Naive B cell (primary cell): ENCODE results near the gene DGCR6L. TPM values are rescaled to one million over a fixed set of nuclear protein-coding genes. Genes with fewer than 3 reads are reported as not detected.
"Not testable (repeated sequence)": the region's sequence is repeated elsewhere in the genome, so short reads cannot be mapped to it uniquely, and the experiment has no call there.

ENCODE experiments used
- ATAC-seq, 2 donors: fragments of 150-1000 bp; cut with Tn5 transposase; 2 replicates each; pipeline ENCODE4 v1.10.0; 2021; ENCODE audit warnings: low read depth in 2 of 2, mild to moderate bottlenecking in 2 of 2, moderate library complexity in 2 of 2
- DNase-seq: peaks from one replicate; pipeline ENCODE4 v3.0.0; 2022
- H3K27ac Mint-ChIP-seq, 6 donors: one replicate each; pipeline ENCODE4 v1.8.0; 2020 to 2022; ENCODE audit warnings: mild to moderate bottlenecking in 6 of 6, mixed read lengths in 6 of 6, moderate library complexity in 5 of 6, inconsistent platforms in 2 of 6
- H3K27me3 Mint-ChIP-seq, 3 donors: one replicate each; pipeline ENCODE4 v1.8.0; 2021 to 2022; ENCODE audit warnings: mixed read lengths in 3 of 3, mild to moderate bottlenecking in 1 of 3
- H3K36me3 Mint-ChIP-seq, 2 donors: one replicate each; pipeline ENCODE4 v1.8.0; 2020 to 2022; ENCODE audit warnings: mixed read lengths in 2 of 2, inconsistent platforms in 1 of 2, mild to moderate bottlenecking in 1 of 2
- H3K4me1 Mint-ChIP-seq, 3 donors: one replicate each; pipeline ENCODE4 v1.8.0; 2020 to 2022; ENCODE audit warnings: mixed read lengths in 3 of 3, inconsistent platforms in 1 of 3, mild to moderate bottlenecking in 1 of 3, moderate library complexity in 1 of 3
- H3K4me3 Mint-ChIP-seq, 8 donors: one replicate each; pipeline ENCODE4 v1.8.0; 2020 to 2022; ENCODE audit warnings: mild to moderate bottlenecking in 8 of 8, mixed read lengths in 8 of 8, moderate library complexity in 8 of 8, inconsistent platforms in 2 of 8
- H3K9me3 Mint-ChIP-seq, 7 donors: one replicate each; pipeline ENCODE4 v1.8.0; 2020 to 2022; ENCODE audit warnings: mixed read lengths in 7 of 7, mild to moderate bottlenecking in 5 of 7, inconsistent platforms in 2 of 7, moderate library complexity in 1 of 7
- polyA plus RNA-seq, 6 donors: library from polyadenylated mRNA; unstranded; fragments of 300-500 nt; fragmentation: Illumina TruSeq; gene quantifications; one replicate each; pipeline ENCODE4 v1.2.3, GENCODE V29; 2021; ENCODE audit warnings: low read depth in 6 of 6

Gene DGCR6L
- polyA plus RNA-seq, 6 donors from 2014 or later = 54.0 to 84.4 (median 56.6) TPM

- not testable (repeated sequence) for H3K27me3 Mint-ChIP-seq, ATAC-seq, H3K4me3 Mint-ChIP-seq, H3K27ac Mint-ChIP-seq, DNase-seq, H3K36me3 Mint-ChIP-seq, H3K9me3 Mint-ChIP-seq
- peaks cover 10% of the 10 kb centered on the region in 3 donors for H3K4me1 Mint-ChIP-seq
Observed at GRCh38 chr22:20289182-20290044, 30.4 kb downstream of the DGCR6L start.

DNA sequence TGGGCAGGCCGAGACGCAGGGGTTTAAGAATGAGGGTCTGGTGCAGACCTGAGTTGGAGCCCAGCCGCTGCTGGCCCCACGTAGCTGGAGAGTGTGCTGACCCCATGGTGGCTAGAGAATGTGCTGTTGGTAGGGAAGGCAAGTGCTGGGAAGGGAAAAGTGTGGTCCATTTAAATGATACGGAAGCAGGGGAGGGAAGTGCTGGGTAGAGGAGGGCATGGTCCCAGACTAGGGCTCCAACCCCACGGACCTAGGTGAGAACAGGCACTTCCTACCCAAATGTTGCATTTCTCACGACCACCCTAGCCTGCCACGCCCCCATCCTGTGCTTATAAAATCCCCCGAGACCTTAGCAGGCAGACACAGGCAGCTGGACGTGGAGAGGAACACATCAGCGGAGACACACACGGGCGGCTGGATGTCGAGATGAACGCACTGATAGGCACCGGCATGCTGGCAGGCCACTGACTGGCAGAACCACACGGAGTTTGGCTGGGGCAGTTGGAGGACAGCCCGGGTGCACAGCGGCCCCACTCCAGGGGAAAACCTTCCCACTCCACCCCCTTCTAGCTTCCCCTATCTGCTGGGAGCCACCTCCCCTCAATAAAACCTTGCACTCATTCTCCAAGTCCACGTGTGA is 33.0 kb downstream of the DGCR6L start:
- H3K9me3 Mint-ChIP-seq = not testable (repeated sequence)
- peak overlapping the region in 3 of 8 donors; percentile 53 to 67 (median 66) for H3K4me3 Mint-ChIP-seq

DNA sequence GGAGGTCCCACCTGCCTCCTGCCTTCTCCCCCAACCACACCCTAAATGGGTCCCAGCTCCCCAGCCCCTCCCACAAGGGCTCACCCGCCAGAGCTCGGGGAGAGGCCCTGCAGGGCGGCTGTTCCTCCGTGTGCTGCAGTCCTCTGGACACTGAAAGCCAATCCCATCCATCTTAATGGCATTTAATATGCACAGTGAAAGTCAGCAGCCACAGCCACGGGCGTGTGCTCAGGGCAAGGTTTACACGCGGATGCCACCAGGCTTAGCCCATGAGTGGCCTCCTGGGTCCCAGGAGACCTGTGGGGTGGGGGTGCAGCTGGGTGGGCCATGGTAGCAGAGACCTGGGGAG is 33.6 kb downstream of the DGCR6L start:
- H3K4me3 Mint-ChIP-seq, H3K9me3 Mint-ChIP-seq, H3K36me3 Mint-ChIP-seq, H3K27ac Mint-ChIP-seq, DNase-seq, H3K27me3 Mint-ChIP-seq, H3K4me1 Mint-ChIP-seq, ATAC-seq: not testable (repeated sequence)

More for the DNA sequence above, 33.0 kb downstream of the DGCR6L start:
- H3K36me3 Mint-ChIP-seq, DNase-seq, H3K27me3 Mint-ChIP-seq: not testable (repeated sequence)
- peak; percentile 24 to 42 for ATAC-seq
- peak overlapping the region in 2 of 6 donors; percentile 32 to 44 for H3K27ac Mint-ChIP-seq
- H3K4me1 Mint-ChIP-seq = peaks cover 10% of the 10 kb centered on the region in 3 donors

DNA sequence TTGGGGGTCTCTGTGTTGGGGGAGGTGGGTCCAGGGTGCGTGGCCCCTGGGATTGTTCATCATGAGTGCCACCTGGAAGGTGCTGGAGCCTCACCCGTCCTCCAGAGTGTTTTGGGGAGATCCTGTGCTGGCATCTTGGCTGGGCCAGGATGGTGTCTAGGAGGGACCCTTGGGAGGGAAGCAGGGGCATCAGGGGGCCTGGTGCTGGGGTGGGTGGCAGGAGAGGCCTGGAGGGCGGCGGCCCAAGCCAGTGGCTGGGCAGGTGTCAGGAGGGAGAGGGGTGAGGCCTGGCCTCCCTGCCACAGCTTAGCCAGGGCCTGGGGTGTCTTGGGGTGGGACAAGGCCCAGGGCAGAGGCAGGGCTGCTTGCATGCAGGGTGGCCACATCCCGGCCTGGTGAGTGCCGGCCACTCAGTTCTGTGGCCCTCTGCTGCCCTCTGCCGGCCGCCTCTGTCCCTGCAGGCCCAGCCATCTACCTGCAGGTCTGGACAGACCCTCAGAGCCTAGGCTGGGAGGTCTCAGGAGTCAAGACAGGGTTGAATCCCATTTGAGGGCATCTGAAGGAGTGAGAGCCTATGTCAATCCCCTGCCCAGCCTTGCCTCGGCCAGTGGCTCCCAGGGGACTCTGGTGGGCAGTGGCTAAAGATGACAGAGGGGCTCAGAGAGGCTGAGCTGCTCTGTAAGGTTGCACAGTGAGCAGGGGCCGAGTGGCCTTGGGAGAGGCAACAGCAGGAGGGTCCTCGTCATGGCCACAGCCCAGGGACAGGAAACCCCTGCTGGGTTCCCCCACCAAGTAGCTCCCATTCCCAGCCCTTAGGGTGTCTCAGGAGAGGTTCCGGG is 34.2 kb downstream of the DGCR6L start:
- peak; percentile 82 to 83 for ATAC-seq
- H3K36me3 Mint-ChIP-seq, H3K4me1 Mint-ChIP-seq, H3K27ac Mint-ChIP-seq, H3K9me3 Mint-ChIP-seq, H3K4me3 Mint-ChIP-seq, H3K27me3 Mint-ChIP-seq: not testable (repeated sequence)
- DNase-seq = peak; percentile 72

DNA sequence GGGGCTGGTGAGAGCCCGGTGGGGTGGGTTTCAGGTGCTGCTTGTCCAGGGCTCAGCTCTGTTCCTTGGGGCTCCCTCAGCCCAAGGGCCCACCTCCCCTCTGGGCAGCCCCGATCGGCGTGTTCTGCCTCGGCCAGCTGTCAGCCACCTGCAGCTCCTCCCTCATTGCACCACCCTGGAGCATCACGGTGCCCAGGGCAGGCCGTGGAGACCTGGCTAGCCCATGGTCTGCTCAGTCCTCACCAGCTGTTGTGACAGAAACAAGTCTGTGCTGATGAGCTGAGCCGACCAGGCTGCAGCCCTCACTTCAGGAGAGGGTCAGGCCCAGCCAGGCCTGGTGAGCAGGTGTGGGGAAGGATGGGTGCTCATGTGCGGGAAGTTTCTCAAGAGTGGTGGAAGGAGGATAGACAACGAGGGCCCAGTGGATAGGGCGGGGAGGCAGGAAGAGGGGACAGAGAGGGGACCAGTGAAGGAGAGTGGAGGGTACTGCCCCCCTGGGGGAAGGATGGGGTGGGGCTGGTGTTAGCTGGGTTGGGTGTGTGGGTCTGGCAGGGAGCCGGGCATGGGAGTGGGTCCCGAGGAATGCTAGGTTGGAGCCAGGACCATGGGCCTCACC is 35.3 kb downstream of the DGCR6L start:
- no peak overlapping the region for H3K4me3 Mint-ChIP-seq
- peaks cover 7 to 10% (median 10%) of the 10 kb centered on the region in 3 donors for H3K4me1 Mint-ChIP-seq
- DNase-seq = no peak
- no peak for ATAC-seq
- H3K27ac Mint-ChIP-seq = no peak overlapping the region
- no peaks in the 10 kb centered on the region for H3K27me3 Mint-ChIP-seq
- H3K36me3 Mint-ChIP-seq = no peaks in the 10 kb centered on the region
- H3K9me3 Mint-ChIP-seq = no peaks in the 10 kb centered on the region

- no peak for DNase-seq
- Mint-ChIP-seq H3K9me3 (no peaks in the 10 kb centered on the region), H3K27me3 (no peaks in the 10 kb centered on the region), H3K27ac (no peak overlapping the region), H3K36me3 (no peaks in the 10 kb centered on the region), H3K4me1 (peaks cover 7 to 10% (median 10%) of the 10 kb centered on the region in 3 donors), H3K4me3 (no peak overlapping the region)
- no peak for ATAC-seq
Observed at GRCh38 chr22:20283674-20284066, 36.2 kb downstream of the DGCR6L start.

DNA sequence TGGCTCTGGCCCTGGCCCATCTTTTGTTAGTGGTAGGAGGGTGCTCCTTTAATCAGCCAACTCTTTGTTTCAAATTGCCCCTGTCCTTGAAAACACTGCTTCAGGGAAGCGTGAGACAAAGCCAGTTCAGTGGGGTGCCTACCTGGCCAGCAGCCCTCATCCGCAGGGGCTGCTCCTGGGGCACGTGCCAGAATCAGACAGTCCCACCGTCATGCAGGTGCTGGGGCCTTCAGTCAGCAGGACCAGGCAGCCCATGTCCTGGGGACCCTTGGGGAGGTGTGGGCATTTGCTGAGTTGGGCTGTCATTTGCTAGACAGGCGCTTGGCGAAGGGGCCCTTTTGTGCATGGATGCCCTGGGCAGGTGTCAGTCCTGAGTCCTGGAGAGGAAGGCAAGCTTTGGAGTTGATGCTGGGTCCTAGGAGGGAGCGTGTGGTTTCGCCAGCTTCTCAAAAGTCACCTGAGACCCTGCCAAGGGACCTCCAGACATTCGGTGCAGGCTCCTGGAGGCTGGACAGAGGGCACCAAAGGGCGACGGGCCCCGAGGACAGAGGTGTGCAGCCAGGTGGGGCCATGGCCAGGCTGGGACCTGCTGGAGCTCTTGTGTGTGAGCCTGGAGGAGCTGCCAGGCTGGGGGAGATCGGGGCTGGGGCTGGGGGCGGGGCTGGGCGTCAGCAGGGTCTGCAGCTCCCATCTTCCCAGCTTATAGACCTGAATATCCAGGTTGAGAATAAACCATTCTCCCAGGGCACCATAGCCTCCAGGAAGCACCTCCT is 36.8 kb downstream of the DGCR6L start:
- H3K27me3 Mint-ChIP-seq = no peaks in the 10 kb centered on the region
- ATAC-seq = no peak
- no peaks in the 10 kb centered on the region for H3K36me3 Mint-ChIP-seq
- peaks cover 7 to 10% (median 10%) of the 10 kb centered on the region in 3 donors for H3K4me1 Mint-ChIP-seq
- peak overlapping the region in 1 of 6 donors; percentile 72 for H3K27ac Mint-ChIP-seq
- no peak overlapping the region for H3K4me3 Mint-ChIP-seq
- no peak for DNase-seq
- H3K9me3 Mint-ChIP-seq = no peaks in the 10 kb centered on the region

DNA sequence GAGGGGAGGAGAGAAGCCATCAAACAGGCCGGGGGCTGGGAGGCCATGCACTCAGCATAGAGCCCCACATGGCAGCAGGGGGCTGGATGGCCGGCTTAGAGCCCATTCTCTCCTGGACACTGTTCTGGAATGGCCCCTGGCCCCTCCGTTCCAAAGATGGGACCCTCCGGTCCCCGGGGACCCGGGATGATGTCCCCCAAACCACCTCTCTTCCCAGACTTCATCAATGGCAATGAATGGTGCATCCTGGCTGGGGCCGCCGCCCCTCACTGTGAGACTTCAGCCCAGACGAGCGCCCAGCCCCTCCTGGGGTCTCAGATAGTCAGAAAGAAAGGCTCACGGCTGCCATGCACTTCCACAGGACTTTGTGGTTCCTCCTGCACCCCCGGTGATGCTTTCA is 38.0 kb downstream of the DGCR6L start:
- Mint-ChIP-seq H3K9me3 (no peaks in the 10 kb centered on the region), H3K27ac (no peak overlapping the region), H3K4me3 (no peak overlapping the region), H3K4me1 (peaks cover 4 to 8% (median 6%) of the 10 kb centered on the region in 3 donors), H3K36me3 (no peaks in the 10 kb centered on the region), H3K27me3 (no peaks in the 10 kb centered on the region)
- DNase-seq (no peak), ATAC-seq (no peak)

DNA sequence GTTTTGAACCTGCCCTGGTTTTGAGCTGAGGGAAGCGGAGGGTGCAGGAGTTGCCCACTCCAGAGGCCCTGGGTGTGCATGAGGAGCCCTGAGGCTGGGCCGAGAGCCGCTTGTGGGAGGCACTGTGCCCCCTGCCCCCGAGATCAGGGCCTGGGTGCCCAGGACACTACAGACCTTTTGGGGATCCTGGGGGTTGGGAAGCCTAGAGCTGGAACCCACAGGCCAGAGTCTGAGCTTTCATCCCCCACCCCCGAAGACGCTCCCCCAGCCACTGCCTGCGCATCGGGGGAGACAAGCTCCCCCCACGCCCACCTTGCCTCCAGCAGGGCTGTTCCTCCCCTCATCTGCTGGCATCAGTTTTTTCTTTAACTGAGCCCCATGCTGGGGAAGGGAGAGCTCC is 38.4 kb downstream of the DGCR6L start:
- not testable (repeated sequence) for H3K27me3 Mint-ChIP-seq, DNase-seq, H3K4me1 Mint-ChIP-seq, H3K36me3 Mint-ChIP-seq, ATAC-seq, H3K4me3 Mint-ChIP-seq, H3K9me3 Mint-ChIP-seq, H3K27ac Mint-ChIP-seq

GRCh38 chr22:20280866-20281265 is 39.0 kb downstream of the DGCR6L start:
- DNase-seq (no peak), ATAC-seq (no peak)
- no peak overlapping the region for H3K4me3 Mint-ChIP-seq
- no peaks in the 10 kb centered on the region for H3K27me3 Mint-ChIP-seq
- H3K36me3 Mint-ChIP-seq = no peaks in the 10 kb centered on the region
- no peaks in the 10 kb centered on the region for H3K4me1 Mint-ChIP-seq
- no peaks in the 10 kb centered on the region for H3K9me3 Mint-ChIP-seq
- no peak overlapping the region for H3K27ac Mint-ChIP-seq

GRCh38 chr22:20280163-20280562 is 39.7 kb downstream of the DGCR6L start:
- not testable (repeated sequence) for H3K4me1 Mint-ChIP-seq, ATAC-seq, H3K36me3 Mint-ChIP-seq

DNA sequence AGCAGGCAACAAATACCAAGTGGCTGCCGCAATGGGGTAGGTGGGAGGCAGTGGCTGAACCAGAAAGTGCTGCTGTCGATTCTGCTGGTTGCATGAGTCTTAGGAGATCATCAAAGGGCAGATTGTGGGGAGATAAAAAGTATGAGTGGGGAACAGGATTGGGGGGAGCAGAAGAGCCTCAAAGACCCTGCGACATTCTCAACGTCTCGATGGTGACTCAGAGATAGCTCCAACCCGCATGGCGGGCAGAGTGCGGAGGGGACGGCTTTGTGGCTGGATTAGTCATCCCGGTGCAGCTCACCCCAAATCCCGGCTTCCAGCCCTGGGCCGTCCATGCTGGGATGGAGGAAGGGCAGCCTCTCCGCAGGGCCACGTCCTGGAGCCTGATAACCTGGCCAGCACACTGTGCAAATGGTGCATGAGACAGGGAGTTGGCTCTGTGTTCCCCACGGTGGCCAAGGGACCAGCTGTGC is 40.2 kb downstream of the DGCR6L start:
- ATAC-seq (no peak), DNase-seq (no peak)
- H3K36me3 Mint-ChIP-seq = no peaks in the 10 kb centered on the region
- no peak overlapping the region for H3K4me3 Mint-ChIP-seq
- H3K27me3 Mint-ChIP-seq = no peaks in the 10 kb centered on the region
- no peaks in the 10 kb centered on the region for H3K9me3 Mint-ChIP-seq
- H3K4me1 Mint-ChIP-seq = no peaks in the 10 kb centered on the region
- no peak overlapping the region for H3K27ac Mint-ChIP-seq

More at GRCh38 chr22:20280163-20280562, 39.7 kb downstream of the DGCR6L start:
- H3K9me3 Mint-ChIP-seq, DNase-seq, H3K4me3 Mint-ChIP-seq, H3K27me3 Mint-ChIP-seq, H3K27ac Mint-ChIP-seq: not testable (repeated sequence)
